Measurements from ENCODE around the gene KLF4. TPM values are rescaled to one million over a fixed set of nuclear protein-coding genes. Genes with fewer than 3 reads are reported as not detected.

KLF4 gene
- total RNA-seq, 1 donor from 2014 or later: 131 TPM

DNA sequence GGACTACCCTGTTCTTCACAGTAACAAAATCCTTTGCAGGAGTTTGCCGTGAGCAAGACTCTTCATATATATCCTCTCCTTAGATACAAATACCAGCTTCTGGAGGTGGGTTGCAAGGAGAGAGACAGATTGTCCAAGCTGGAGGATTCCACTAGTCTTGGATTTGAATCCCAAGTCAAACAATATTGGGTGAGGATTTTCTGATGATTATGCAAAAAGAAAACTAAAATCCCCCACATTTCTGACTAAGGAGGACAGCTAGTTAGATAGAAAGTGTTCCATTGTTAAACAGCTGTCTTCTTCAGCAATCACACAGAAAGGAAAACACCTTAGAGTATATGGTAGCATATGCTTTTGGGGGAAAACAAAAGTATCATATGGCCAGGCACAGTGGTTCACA, 54.2 kb downstream of the KLF4 start:
- H3K4me3 Mint-ChIP-seq (ENCODE audit: unreplicated experiment): no peak overlapping the region
- DNase-seq (ENCODE audit: extremely low spot score, unreplicated experiment): no peak
- no peaks in the 10 kb centered on the region for H3K4me1 Mint-ChIP-seq (ENCODE audit: unreplicated experiment)
- TF ChIP-seq, protein P1, sequence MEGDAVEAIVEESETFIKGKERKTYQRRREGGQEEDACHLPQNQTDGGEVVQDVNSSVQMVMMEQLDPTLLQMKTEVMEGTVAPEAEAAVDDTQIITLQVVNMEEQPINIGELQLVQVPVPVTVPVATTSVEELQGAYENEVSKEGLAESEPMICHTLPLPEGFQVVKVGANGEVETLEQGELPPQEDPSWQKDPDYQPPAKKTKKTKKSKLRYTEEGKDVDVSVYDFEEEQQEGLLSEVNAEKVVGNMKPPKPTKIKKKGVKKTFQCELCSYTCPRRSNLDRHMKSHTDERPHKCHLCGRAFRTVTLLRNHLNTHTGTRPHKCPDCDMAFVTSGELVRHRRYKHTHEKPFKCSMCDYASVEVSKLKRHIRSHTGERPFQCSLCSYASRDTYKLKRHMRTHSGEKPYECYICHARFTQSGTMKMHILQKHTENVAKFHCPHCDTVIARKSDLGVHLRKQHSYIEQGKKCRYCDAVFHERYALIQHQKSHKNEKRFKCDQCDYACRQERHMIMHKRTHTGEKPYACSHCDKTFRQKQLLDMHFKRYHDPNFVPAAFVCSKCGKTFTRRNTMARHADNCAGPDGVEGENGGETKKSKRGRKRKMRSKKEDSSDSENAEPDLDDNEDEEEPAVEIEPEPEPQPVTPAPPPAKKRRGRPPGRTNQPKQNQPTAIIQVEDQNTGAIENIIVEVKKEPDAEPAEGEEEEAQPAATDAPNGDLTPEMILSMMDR (IDR thresholded peaks at IDR 0.05): no peak
- no peaks in the 10 kb centered on the region for H3K36me3 Mint-ChIP-seq (ENCODE audit: unreplicated experiment)
- H3K27ac Mint-ChIP-seq (ENCODE audit: unreplicated experiment): no peak overlapping the region
- H3K27me3 Mint-ChIP-seq (ENCODE audit: unreplicated experiment): peaks cover 33% of the 10 kb centered on the region
- H3K9me3 Mint-ChIP-seq (ENCODE audit: unreplicated experiment): no peaks in the 10 kb centered on the region

Other genes starting within 250 kb of the KLF4 start
- gene RAD23B, start 206.5 kb downstream of the KLF4 start, total RNA-seq: 125 and 126 TPM in 2 replicates

Data from osteocyte (in vitro differentiated cells).